Neural cell (in vitro differentiated cells): ENCODE measurements around the gene CEP350.

Source experiments
- CTCF ChIP-seq: fragments of 450-650 bp; IDR thresholded peaks from 2 replicates; pipeline ENCODE4 v1.5.1; 2014; ENCODE audit warnings: antibody characterized with exemption, mild to moderate bottlenecking, moderate library complexity; ENCODE audit not compliant: poor library complexity, severe bottlenecking
- EP300 ChIP-seq: fragments of 450-650 bp; conservative IDR thresholded peaks from 2 replicates; pipeline ENCODE4 v1.6.1; 2014; ENCODE audit warnings: antibody characterized with exemption, mild to moderate bottlenecking, moderate library complexity; ENCODE audit not compliant: poor library complexity, severe bottlenecking
- EZH2 ChIP-seq: fragments of 200-600, 300-800 bp; shearing (Covaris generic), sonication (generic); IDR thresholded peaks from 2 replicates; pipeline ENCODE4 v1.6.1; 2014; ENCODE audit warnings: antibody characterized with exemption, low read length, borderline replicate concordance, mild to moderate bottlenecking; ENCODE audit not compliant: insufficient read depth, poor library complexity, severe bottlenecking
- RAD21 ChIP-seq: fragments of 450-650 bp; conservative IDR thresholded peaks from 2 replicates; pipeline ENCODE4 v1.6.1; 2014; ENCODE audit warnings: antibody characterized with exemption, mild to moderate bottlenecking, moderate library complexity
- TF ChIP-seq, protein P1 (sequence below): IDR thresholded peaks from 2 replicates; pipeline ENCODE4 v1.6.1; 2012; ENCODE audit warnings: borderline replicate concordance

- TF ChIP-seq EP300 (no peak), RAD21 (no peak), CTCF (no peak), EZH2 (no peak)
- TF ChIP-seq, protein P1, sequence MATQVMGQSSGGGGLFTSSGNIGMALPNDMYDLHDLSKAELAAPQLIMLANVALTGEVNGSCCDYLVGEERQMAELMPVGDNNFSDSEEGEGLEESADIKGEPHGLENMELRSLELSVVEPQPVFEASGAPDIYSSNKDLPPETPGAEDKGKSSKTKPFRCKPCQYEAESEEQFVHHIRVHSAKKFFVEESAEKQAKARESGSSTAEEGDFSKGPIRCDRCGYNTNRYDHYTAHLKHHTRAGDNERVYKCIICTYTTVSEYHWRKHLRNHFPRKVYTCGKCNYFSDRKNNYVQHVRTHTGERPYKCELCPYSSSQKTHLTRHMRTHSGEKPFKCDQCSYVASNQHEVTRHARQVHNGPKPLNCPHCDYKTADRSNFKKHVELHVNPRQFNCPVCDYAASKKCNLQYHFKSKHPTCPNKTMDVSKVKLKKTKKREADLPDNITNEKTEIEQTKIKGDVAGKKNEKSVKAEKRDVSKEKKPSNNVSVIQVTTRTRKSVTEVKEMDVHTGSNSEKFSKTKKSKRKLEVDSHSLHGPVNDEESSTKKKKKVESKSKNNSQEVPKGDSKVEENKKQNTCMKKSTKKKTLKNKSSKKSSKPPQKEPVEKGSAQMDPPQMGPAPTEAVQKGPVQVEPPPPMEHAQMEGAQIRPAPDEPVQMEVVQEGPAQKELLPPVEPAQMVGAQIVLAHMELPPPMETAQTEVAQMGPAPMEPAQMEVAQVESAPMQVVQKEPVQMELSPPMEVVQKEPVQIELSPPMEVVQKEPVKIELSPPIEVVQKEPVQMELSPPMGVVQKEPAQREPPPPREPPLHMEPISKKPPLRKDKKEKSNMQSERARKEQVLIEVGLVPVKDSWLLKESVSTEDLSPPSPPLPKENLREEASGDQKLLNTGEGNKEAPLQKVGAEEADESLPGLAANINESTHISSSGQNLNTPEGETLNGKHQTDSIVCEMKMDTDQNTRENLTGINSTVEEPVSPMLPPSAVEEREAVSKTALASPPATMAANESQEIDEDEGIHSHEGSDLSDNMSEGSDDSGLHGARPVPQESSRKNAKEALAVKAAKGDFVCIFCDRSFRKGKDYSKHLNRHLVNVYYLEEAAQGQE, result no peak
Observed at GRCh38 chr1:180097326-180097605, 142.7 kb downstream of the CEP350 start.
